Measurements from ENCODE around the gene LY6G5C. TPM values are rescaled to one million over a fixed set of nuclear protein-coding genes. Genes with fewer than 3 reads are reported as not detected.
A peak's percentile ranks its signal among the peaks of the same experiment; 100 is the strongest.

The LY6G5C gene
- total and polyA plus RNA-seq, 2 of the 13 experiments (the other 11 are each of a cell fraction or from before 2014, with no cell fraction given) = 0.33 to 0.55 TPM

GRCh38 chr6:31642798-31643570 is 37.9 kb downstream of the LY6G5C start (continued):
- TF ChIP-seq ZNF704 (CRISPR knock-in tag; IDR thresholded peaks at IDR 0.05; ENCODE audit: borderline replicate concordance) (no peak), ZFP37 (CRISPR knock-in tag; IDR thresholded peaks at IDR 0.05; ENCODE audit: borderline replicate concordance) (no peak), ZNF737 (CRISPR knock-in tag; IDR thresholded peaks at IDR 0.05; ENCODE audit: borderline replicate concordance) (no peak), KMT2A (CRISPR knock-in tag; IDR thresholded peaks at IDR 0.05) (no peak), SRSF4 (IDR thresholded peaks at IDR 0.05; ENCODE audit: low read depth, low read length, poor library complexity, severe bottlenecking) (no peak), DMTF1 (CRISPR knock-in tag; IDR thresholded peaks at IDR 0.05) (no peak), ZXDC (CRISPR knock-in tag; IDR thresholded peaks at IDR 0.05) (no peak), CEBPB (IDR thresholded peaks at IDR 0.05; ENCODE audit: borderline replicate concordance, low read depth, low read length) (peak; percentile 77; the same call in 1 of the 2 replicates), ATF3 (CRISPR knock-in tag; IDR thresholded peaks at IDR 0.05) (no peak), SOX6 (IDR thresholded peaks at IDR 0.05) (no peak), SOX6 (CRISPR knock-in tag; IDR thresholded peaks at IDR 0.05) (0 out of 2 replicates have a peak, but pooled peaks have one; percentile 29), ZNF558 (CRISPR knock-in tag; IDR thresholded peaks at IDR 0.05; ENCODE audit: borderline replicate concordance) (no peak), ZBTB3 (CRISPR knock-in tag; IDR thresholded peaks at IDR 0.05; ENCODE audit: borderline replicate concordance, low read depth) (peak; percentile 71; the same call in 1 of the 2 replicates), ZFY (CRISPR knock-in tag; IDR thresholded peaks at IDR 0.05) (no peak), ZNF30 (CRISPR knock-in tag; IDR thresholded peaks at IDR 0.05) (no peak), ZFP1 (CRISPR knock-in tag; IDR thresholded peaks at IDR 0.05) (no peak; the same call in 1 of the 2 replicates), THAP11 (CRISPR knock-in tag; IDR thresholded peaks at IDR 0.05) (peak; percentile 32; the same call in 1 of the 2 replicates), ATF2 (CRISPR knock-in tag; IDR thresholded peaks at IDR 0.05) (no peak), HDAC1 (CRISPR knock-in tag; IDR thresholded peaks at IDR 0.05) (0 out of 2 replicates have a peak, but pooled peaks have one; percentile 22), TFDP2 (CRISPR knock-in tag; IDR thresholded peaks at IDR 0.05) (no peak)
